Endothelial cell of umbilical vein (primary cell): Measurements from ENCODE around the gene HEMGN.

Experiments used
- CTCF ChIP-seq, 2 donors: IDR thresholded peaks; 1 replicate in 1 of 2; 2 replicates in 1 of 2; pipeline ENCODE4 v1.5.1; 2011; ENCODE audit warnings: low read length in 2 of 2, mild to moderate bottlenecking in 2 of 2, moderate library complexity in 2 of 2, control low read depth in 1 of 2, inconsistent platforms in 1 of 2, low read depth in 1 of 2; ENCODE audit not compliant: insufficient read depth in 1 of 2; ENCODE audit errors: extremely low read depth in 1 of 2
- EZH2 ChIP-seq: IDR thresholded peaks from 2 replicates; pipeline ENCODE4 v1.6.1; 2012; ENCODE audit warnings: borderline replicate concordance, low read depth, mild to moderate bottlenecking, moderate library complexity, low read length, inconsistent platforms; ENCODE audit not compliant: severe bottlenecking
- FOS ChIP-seq: IDR thresholded peaks from 2 replicates; pipeline ENCODE4 v1.6.1; 2011; ENCODE audit warnings: mild to moderate bottlenecking, low read length, moderate library complexity, borderline replicate concordance; ENCODE audit not compliant: insufficient read depth
- MAX ChIP-seq: IDR thresholded peaks from 2 replicates; pipeline ENCODE4 v1.6.1; 2011; ENCODE audit not compliant: insufficient read depth, insufficient read length
- MYC ChIP-seq: IDR thresholded peaks from one replicate; pipeline ENCODE4 v1.6.1; 2011; ENCODE audit warnings: mild to moderate bottlenecking, low read depth, low read length
- POLR2A ChIP-seq: IDR thresholded peaks from 2 replicates; pipeline ENCODE4 v1.6.1; 2012; ENCODE audit warnings: low read depth, mild to moderate bottlenecking, control low read depth, low read length
- POLR2AphosphoS5 ChIP-seq: IDR thresholded peaks from 2 replicates; pipeline ENCODE4 v1.6.1; 2012; ENCODE audit warnings: low read depth, mild to moderate bottlenecking, control low read depth, low read length, moderate library complexity; ENCODE audit not compliant: insufficient read depth

GRCh38 chr9:97918611-97919010 is 19.4 kb downstream of the HEMGN start:
- no peak for TF ChIP-seq CTCF (IDR thresholded peaks at IDR 0.05; ENCODE audit: extremely low read depth in 1 of 2, insufficient read depth in 1 of 2, low read depth in 1 of 2, low read length in 2 of 2)
- TF ChIP-seq MYC = no peak
- no peak for TF ChIP-seq MAX
- no peak for TF ChIP-seq EZH2
- TF ChIP-seq POLR2A = no peak
- TF ChIP-seq POLR2AphosphoS5 = no peak
- TF ChIP-seq FOS = no peak
